Activated naive CD4-positive, alpha-beta T cell treated with anti-CD3 and anti-CD28 coated beads, Interleukin-2, amount 10 ng/mL, durations not matched to agents 7 days and 5 days (primary cell): ENCODE data around the gene RASA2.
A peak's percentile ranks its signal among the peaks of the same experiment; 100 is the strongest.
"Not testable (repeated sequence)": the region's sequence is repeated elsewhere in the genome, so short reads cannot be mapped to it uniquely, and the experiment has no call there.

Experiments used
- CTCF ChIA-PET: fragments of 350-600 bp; sonication (Branson Sonifier 250); formaldehyde crosslinking; loops from one replicate; lab custom pipeline; 2021; ENCODE audit warnings: antibody characterized with exemption; lab: Charles Lee
- DNase-seq: peaks from one replicate; pipeline ENCODE4 v3.0.0-alpha.2; 2020
- H3K27ac Mint-ChIP-seq: one replicate; pipeline ENCODE4 v1.8.0; 2021; ENCODE audit warnings: mild to moderate bottlenecking, moderate library complexity, mixed read lengths
- H3K27me3 Mint-ChIP-seq: one replicate; pipeline ENCODE4 v1.8.0; 2021; ENCODE audit warnings: mild to moderate bottlenecking, mixed read lengths
- H3K36me3 Mint-ChIP-seq: one replicate; pipeline ENCODE4 v1.8.0; 2021; ENCODE audit warnings: mixed read lengths
- H3K4me1 Mint-ChIP-seq: one replicate; pipeline ENCODE4 v1.8.0; 2021; ENCODE audit warnings: mixed read lengths
- H3K4me3 Mint-ChIP-seq: one replicate; pipeline ENCODE4 v1.8.0; 2021; ENCODE audit warnings: mild to moderate bottlenecking, moderate library complexity, mixed read lengths
- H3K9me3 Mint-ChIP-seq: one replicate; pipeline ENCODE4 v1.8.0; 2021; ENCODE audit warnings: mixed read lengths

RASA2 gene

GRCh38 chr3:141465221-141465620 lies 21.6 kb upstream of the RASA2 start:
- peaks cover 7% of the 10 kb centered on the region for H3K36me3 Mint-ChIP-seq
- CTCF ChIA-PET, result interaction anchor here (1.3 kb wide), 2 partner anchors 9 to 180 kb away, joined by 3 to 4 read pairs; no protein-coding TSS in a partner anchor
- DNase-seq, result no peak
- H3K4me1 Mint-ChIP-seq, result peaks cover 4% of the 10 kb centered on the region
- peaks cover 4% of the 10 kb centered on the region for H3K27me3 Mint-ChIP-seq
- no peak overlapping the region for H3K4me3 Mint-ChIP-seq
- H3K9me3 Mint-ChIP-seq, result peaks cover 19% of the 10 kb centered on the region
- no peak overlapping the region for H3K27ac Mint-ChIP-seq

GRCh38 chr3:141466633-141467169 lies 20.1 kb upstream of the RASA2 start:
- CTCF ChIA-PET, result no interaction called here
- Mint-ChIP-seq H3K4me3 (no peak overlapping the region), H3K4me1 (peaks cover 4% of the 10 kb centered on the region), H3K27me3 (peaks cover 10% of the 10 kb centered on the region), H3K36me3 (peaks cover 7% of the 10 kb centered on the region), H3K9me3 (peaks cover 19% of the 10 kb centered on the region), H3K27ac (no peak overlapping the region)
- no peak for DNase-seq

GRCh38 chr3:141469720-141470119 lies 17.1 kb upstream of the RASA2 start:
- peaks cover 6% of the 10 kb centered on the region for H3K9me3 Mint-ChIP-seq
- peaks cover 7% of the 10 kb centered on the region for H3K4me1 Mint-ChIP-seq
- no peak overlapping the region for H3K27ac Mint-ChIP-seq
- CTCF ChIA-PET, result interaction anchor here (1.6 kb wide), 1 partner anchor 15 kb away, joined by 3 read pairs; no protein-coding TSS in a partner anchor
- H3K4me3 Mint-ChIP-seq, result no peak overlapping the region
- H3K36me3 Mint-ChIP-seq, result peaks cover 3% of the 10 kb centered on the region
- DNase-seq, result no peak
- H3K27me3 Mint-ChIP-seq, result peaks cover 15% of the 10 kb centered on the region

GRCh38 chr3:141471160-141471559 lies 15.7 kb upstream of the RASA2 start:
- Mint-ChIP-seq H3K9me3 (no peaks in the 10 kb centered on the region), H3K36me3 (no peaks in the 10 kb centered on the region), H3K4me3 (no peak overlapping the region), H3K27ac (no peak overlapping the region), H3K4me1 (peaks cover 19% of the 10 kb centered on the region), H3K27me3 (peaks cover 18% of the 10 kb centered on the region)
- CTCF ChIA-PET, result interaction anchor here (0.8 to 5.8 kb wide), 5 partner anchors 9 to 89 kb away, joined by 3 to 72 read pairs (median 4); no protein-coding TSS in a partner anchor
- DNase-seq, result no peak

- Mint-ChIP-seq H3K36me3 (no peaks in the 10 kb centered on the region), H3K9me3 (no peaks in the 10 kb centered on the region), H3K27ac (no peak overlapping the region), H3K4me3 (no peak overlapping the region), H3K4me1 (peaks cover 33% of the 10 kb centered on the region), H3K27me3 (peaks cover 40% of the 10 kb centered on the region)
- CTCF ChIA-PET, result interaction anchor here (0.6 to 5.8 kb wide), 3 partner anchors 13 to 84 kb away, joined by 3 to 72 read pairs (median 3); no protein-coding TSS in a partner anchor
- peak; percentile 51 for DNase-seq
These were observed 10.8 kb upstream of the RASA2 start for GRCh38 chr3:141476033-141476432.

- Mint-ChIP-seq H3K27ac (no peak overlapping the region), H3K4me3 (no peak overlapping the region), H3K9me3 (no peaks in the 10 kb centered on the region), H3K36me3 (no peaks in the 10 kb centered on the region), H3K27me3 (peaks cover 39% of the 10 kb centered on the region), H3K4me1 (peaks cover 37% of the 10 kb centered on the region)
- CTCF ChIA-PET, result interaction anchor here (1.2 to 1.3 kb wide), 2 partner anchors 76 to 84 kb away, joined by 3 to 5 read pairs; no protein-coding TSS in a partner anchor
- DNase-seq, result no peak
These were observed 9.6 kb upstream of the RASA2 start for GRCh38 chr3:141477224-141477623.

GRCh38 chr3:141478139-141478538 lies 8.7 kb upstream of the RASA2 start:
- H3K4me3 Mint-ChIP-seq, result no peak overlapping the region
- H3K4me1 Mint-ChIP-seq, result peaks cover 38% of the 10 kb centered on the region
- H3K27ac Mint-ChIP-seq, result no peak overlapping the region
- H3K36me3 Mint-ChIP-seq, result no peaks in the 10 kb centered on the region
- H3K9me3 Mint-ChIP-seq, result no peaks in the 10 kb centered on the region
- DNase-seq, result no peak
- CTCF ChIA-PET, result interaction anchor here (1.2 to 1.3 kb wide), 2 partner anchors 75 to 83 kb away, joined by 3 to 5 read pairs; no protein-coding TSS in a partner anchor
- peaks cover 38% of the 10 kb centered on the region for H3K27me3 Mint-ChIP-seq

GRCh38 chr3:141478840-141479239 lies 8.0 kb upstream of the RASA2 start:
- not testable (repeated sequence) for H3K27ac Mint-ChIP-seq

GRCh38 chr3:141482245-141482922 lies 4.4 kb upstream of the RASA2 start:
- CTCF ChIA-PET, result interaction anchor here (0.6 kb wide), 1 partner anchor 8 kb away, joined by 3 read pairs; no protein-coding TSS in a partner anchor
- Mint-ChIP-seq H3K36me3 (peaks cover 2% of the 10 kb centered on the region), H3K9me3 (no peaks in the 10 kb centered on the region), H3K4me3 (no peak overlapping the region), H3K27me3 (peaks cover 20% of the 10 kb centered on the region), H3K27ac (no peak overlapping the region), H3K4me1 (peaks cover 35% of the 10 kb centered on the region)
- no peak for DNase-seq

More at GRCh38 chr3:141478840-141479239, 8.0 kb upstream of the RASA2 start:
- peaks cover 41% of the 10 kb centered on the region for H3K4me1 Mint-ChIP-seq
- DNase-seq, H3K9me3 Mint-ChIP-seq, H3K4me3 Mint-ChIP-seq, H3K36me3 Mint-ChIP-seq: not testable (repeated sequence)
- CTCF ChIA-PET, result interaction anchor here (1.4 kb wide), 1 partner anchor 19 kb away, joined by 8 read pairs; no protein-coding TSS in a partner anchor
- H3K27me3 Mint-ChIP-seq, result peaks cover 34% of the 10 kb centered on the region

- CTCF ChIA-PET, result interaction anchor here (1.4 kb wide), 1 partner anchor 76 kb away, joined by 4 read pairs; no protein-coding TSS in a partner anchor
- no peak for DNase-seq
- Mint-ChIP-seq H3K27me3 (peaks cover 4% of the 10 kb centered on the region), H3K4me3 (no peak overlapping the region), H3K4me1 (peaks cover 52% of the 10 kb centered on the region), H3K9me3 (no peaks in the 10 kb centered on the region), H3K27ac (no peak overlapping the region), H3K36me3 (peaks cover 21% of the 10 kb centered on the region)
These were observed 2.0 kb upstream of the RASA2 start for GRCh38 chr3:141484701-141485287.

- Mint-ChIP-seq H3K4me1 (peaks cover 63% of the 10 kb centered on the region), H3K27ac (peak overlapping the region; percentile 92), H3K36me3 (peaks cover 32% of the 10 kb centered on the region), H3K9me3 (no peaks in the 10 kb centered on the region), H3K27me3 (no peaks in the 10 kb centered on the region), H3K4me3 (peak overlapping the region; percentile 80)
- CTCF ChIA-PET, result interaction anchor here (1.4 kb wide), 1 partner anchor 75 kb away, joined by 4 read pairs; no protein-coding TSS in a partner anchor
- no peak for DNase-seq
These were observed 959 bp upstream of the RASA2 start for GRCh38 chr3:141485641-141486495.

- Mint-ChIP-seq H3K27ac (peak overlapping the region; percentile 92), H3K4me1 (peaks cover 69% of the 10 kb centered on the region), H3K27me3 (no peaks in the 10 kb centered on the region), H3K4me3 (peak overlapping the region; percentile 80), H3K36me3 (peaks cover 36% of the 10 kb centered on the region), H3K9me3 (no peaks in the 10 kb centered on the region)
- DNase-seq, result no peak
- CTCF ChIA-PET, result no interaction called here
These were observed 406 bp upstream of the RASA2 start for GRCh38 chr3:141486496-141486745.

- Mint-ChIP-seq H3K36me3 (peaks cover 41% of the 10 kb centered on the region), H3K4me1 (peaks cover 77% of the 10 kb centered on the region), H3K27ac (peak overlapping the region; percentile 98), H3K27me3 (no peaks in the 10 kb centered on the region), H3K4me3 (peak overlapping the region; percentile 90), H3K9me3 (no peaks in the 10 kb centered on the region)
- CTCF ChIA-PET, result interaction anchor here (1.2 to 2.6 kb wide), 2 partner anchors 12 to 70 kb away, joined by 3 to 14 read pairs; no protein-coding TSS in a partner anchor
- DNase-seq, result peak; percentile 94
These were observed 860 bp downstream of the RASA2 start for GRCh38 chr3:141487521-141488252.
